Naive thymus-derived CD4-positive, alpha-beta T cell (primary cell): ENCODE results near the gene FBLN7. TPM values are rescaled to one million over a fixed set of nuclear protein-coding genes. Genes with fewer than 3 reads are reported as not detected.

ENCODE experiments used
- ATAC-seq: fragments of 150-1000 bp; cut with Tn5 transposase; 2 replicates; pipeline ENCODE4 v1.10.0; 2021; ENCODE audit warnings: mild to moderate bottlenecking, moderate library complexity
- CTCF ChIA-PET: fragments of 350-600 bp; sonication (Branson Sonifier 250); formaldehyde crosslinking; loops from one replicate; lab custom pipeline; 2021; ENCODE audit warnings: antibody characterized with exemption; lab: Charles Lee
- POLR2A ChIA-PET: fragments of 350-600 bp; sonication (Branson Sonifier 250); formaldehyde crosslinking; loops from one replicate; lab custom pipeline; 2021; ENCODE audit warnings: antibody characterized with exemption, inconsistent platforms; lab: Charles Lee
- DNase-seq, 9 donors: peaks; one replicate each; pipeline versions ENCODE4 v3.0.0 to v3.0.0-alpha.2; 2020 to 2022; ENCODE audit warnings: mixed read lengths in 1 of 9
- H3K27ac ChIP-seq: one replicate; pipeline ENCODE4 v1.7.0; 2013; ENCODE audit warnings: mild to moderate bottlenecking, low read depth, low read length, moderate library complexity
- H3K27me3 ChIP-seq, 2 donors: one replicate each; pipeline ENCODE4 v1.7.0; 2013; ENCODE audit warnings: low read length in 2 of 2, mild to moderate bottlenecking in 2 of 2, moderate library complexity in 2 of 2; ENCODE audit not compliant: control insufficient read depth in 2 of 2, insufficient read depth in 2 of 2
- H3K36me3 ChIP-seq, 3 experiments: 1 replicate in 2 of 3; 2 replicates in 1 of 3; pipeline ENCODE4 v1.7.0; 2013; ENCODE audit warnings: low read length in 3 of 3, mild to moderate bottlenecking in 3 of 3, moderate library complexity in 1 of 3; ENCODE audit not compliant: insufficient read depth in 3 of 3, control insufficient read depth in 2 of 3
- H3K4me1 ChIP-seq, 2 donors: one replicate each; pipeline ENCODE4 v1.7.0; 2013; ENCODE audit warnings: low read length in 2 of 2, mild to moderate bottlenecking in 2 of 2, moderate library complexity in 1 of 2; ENCODE audit not compliant: control insufficient read depth in 2 of 2, insufficient read depth in 2 of 2
- H3K4me3 ChIP-seq: 2 replicates; pipeline ENCODE4 v1.7.0; 2013; ENCODE audit warnings: mild to moderate bottlenecking, low read length
- H3K9me3 ChIP-seq, 3 experiments: 1 replicate in 2 of 3; 2 replicates in 1 of 3; pipeline ENCODE4 v1.7.0; 2013; ENCODE audit warnings: low read length in 3 of 3; ENCODE audit not compliant: control insufficient read depth in 2 of 3
- H3K27ac Mint-ChIP-seq, 9 donors: one replicate each; pipeline ENCODE4 v1.8.0; 2020 to 2022; ENCODE audit warnings: mixed read lengths in 9 of 9, mild to moderate bottlenecking in 8 of 9, moderate library complexity in 5 of 9, inconsistent platforms in 2 of 9
- H3K27me3 Mint-ChIP-seq, 5 donors: one replicate each; pipeline ENCODE4 v1.8.0; 2021 to 2022; ENCODE audit warnings: mixed read lengths in 5 of 5, mild to moderate bottlenecking in 1 of 5
- H3K36me3 Mint-ChIP-seq, 5 donors: one replicate each; pipeline ENCODE4 v1.8.0; 2020 to 2022; ENCODE audit warnings: mixed read lengths in 5 of 5, mild to moderate bottlenecking in 3 of 5, inconsistent platforms in 1 of 5
- H3K4me1 Mint-ChIP-seq, 7 donors: one replicate each; pipeline ENCODE4 v1.8.0; 2020 to 2022; ENCODE audit warnings: mixed read lengths in 7 of 7, mild to moderate bottlenecking in 3 of 7, inconsistent platforms in 1 of 7
- H3K4me3 Mint-ChIP-seq, 10 donors: one replicate each; pipeline ENCODE4 v1.8.0; 2020 to 2022; ENCODE audit warnings: mild to moderate bottlenecking in 10 of 10, mixed read lengths in 10 of 10, moderate library complexity in 6 of 10, inconsistent platforms in 2 of 10
- H3K9me3 Mint-ChIP-seq, 11 donors: one replicate each; pipeline ENCODE4 v1.8.0; 2020 to 2022; ENCODE audit warnings: mixed read lengths in 11 of 11, mild to moderate bottlenecking in 4 of 11, inconsistent platforms in 1 of 11, moderate library complexity in 1 of 11
- intact Hi-C, 2 donors: fragments of 100-400 bp; cut with micrococcal nuclease; formaldehyde crosslinking; loops; one replicate each; pipeline ENCODE4 v1.15.1; 2023
- polyA plus RNA-seq, 2 donors: library from polyadenylated mRNA; unstranded; fragments of 300-500 nt; fragmentation: Illumina TruSeq; gene quantifications; one replicate each; pipeline ENCODE4 v1.2.3, GENCODE V29; 2021
- total RNA-seq, 6 experiments: library from RNA in 5 of 6; stranded (reverse) in 5 of 6; gene quantifications; 1 replicate in 5 of 6; 2 replicates in 1 of 6; pipeline ENCODE4 v1.2.3 and lab custom pipeline; 2021 to 2026

FBLN7 gene
- total and polyA plus RNA-seq, 7 experiments from 2014 or later, result 12.1 to 36.3 (median 21.0) TPM

GRCh38 chr2:112164876-112165275 is 26.7 kb downstream of the FBLN7 start:
- Mint-ChIP-seq H3K36me3 (no peaks in the 10 kb centered on the region), H3K4me3 (no peak overlapping the region), H3K9me3 (no peaks in the 10 kb centered on the region), H3K27ac (peak overlapping the region in 1 of 9 donors; percentile 36), H3K4me1 (peaks cover 7 to 22% (median 15%) of the 10 kb centered on the region in 7 donors), H3K27me3 (no peaks in the 10 kb centered on the region)
- ChIA-PET CTCF (interaction anchor here (1.4 kb wide), 1 partner anchor 9 kb away, joined by 4 read pairs; no protein-coding TSS in a partner anchor), POLR2A (interaction anchor here (1.2 kb wide), 1 partner anchor 17 kb away, joined by 4 read pairs; no protein-coding TSS in a partner anchor)
- no peak overlapping the region for H3K4me3 ChIP-seq
- no peaks in the 10 kb centered on the region for H3K4me1 ChIP-seq
- no peaks in the 10 kb centered on the region for H3K36me3 ChIP-seq
- no peak overlapping the region for H3K27ac ChIP-seq
- intact Hi-C loops, result no loop called here
- DNase-seq (no peak), ATAC-seq (no peak)
- H3K9me3 ChIP-seq, result no peaks in the 10 kb centered on the region
- no peaks in the 10 kb centered on the region for H3K27me3 ChIP-seq

GRCh38 chr2:112165296-112165695 is 27.1 kb downstream of the FBLN7 start:
- ATAC-seq (no peak), DNase-seq (no peak)
- H3K4me1 ChIP-seq, result no peaks in the 10 kb centered on the region
- H3K4me1 Mint-ChIP-seq, result peaks cover 7 to 22% (median 13%) of the 10 kb centered on the region in 7 donors
- CTCF ChIA-PET, result interaction anchor here (1.4 kb wide), 1 partner anchor 9 kb away, joined by 4 read pairs; no protein-coding TSS in a partner anchor
- peak overlapping the region in 1 of 9 donors; percentile 36 for H3K27ac Mint-ChIP-seq
- H3K4me3 ChIP-seq, result no peak overlapping the region
- no peaks in the 10 kb centered on the region for H3K27me3 Mint-ChIP-seq
- intact Hi-C loops, result no loop called here
- H3K36me3 ChIP-seq, result no peaks in the 10 kb centered on the region
- H3K27ac ChIP-seq, result no peak overlapping the region
- H3K27me3 ChIP-seq, result no peaks in the 10 kb centered on the region
- no peaks in the 10 kb centered on the region for H3K9me3 ChIP-seq
- no peaks in the 10 kb centered on the region for H3K36me3 Mint-ChIP-seq
- H3K4me3 Mint-ChIP-seq, result no peak overlapping the region
- POLR2A ChIA-PET, result interaction anchor here (1.2 kb wide), 1 partner anchor 17 kb away, joined by 4 read pairs; no protein-coding TSS in a partner anchor
- no peaks in the 10 kb centered on the region for H3K9me3 Mint-ChIP-seq

GRCh38 chr2:112166806-112167499 is 28.8 kb downstream of the FBLN7 start:
- H3K36me3 ChIP-seq, result no peaks in the 10 kb centered on the region
- H3K4me3 Mint-ChIP-seq, result peak overlapping the region in 1 of 10 donors; percentile 7
- H3K27me3 ChIP-seq, result no peaks in the 10 kb centered on the region
- no peaks in the 10 kb centered on the region for H3K9me3 Mint-ChIP-seq
- H3K27ac Mint-ChIP-seq, result peak overlapping the region; percentile 17 to 88 (median 33)
- H3K9me3 ChIP-seq, result no peaks in the 10 kb centered on the region
- intact Hi-C loops, result loop anchor here in 1 of 2 donors (1.0 to 2.0 kb wide), 2 partner anchors 16 to 46 kb away; no protein-coding TSS in a partner anchor
- CTCF ChIA-PET, result no interaction called here
- no peaks in the 10 kb centered on the region for H3K27me3 Mint-ChIP-seq
- DNase-seq (peak in 2 of 9 donors; percentile 22 to 25), ATAC-seq (peak; percentile 58)
- no peak overlapping the region for H3K27ac ChIP-seq
- no peaks in the 10 kb centered on the region for H3K36me3 Mint-ChIP-seq
- H3K4me3 ChIP-seq, result no peak overlapping the region
- H3K4me1 ChIP-seq, result no peaks in the 10 kb centered on the region
- POLR2A ChIA-PET, result interaction anchor here (1.5 kb wide), 1 partner anchor 9 kb away, joined by 3 read pairs; no protein-coding TSS in a partner anchor
- peaks cover 7 to 22% (median 10%) of the 10 kb centered on the region in 7 donors for H3K4me1 Mint-ChIP-seq

GRCh38 chr2:112168422-112169124 is 30.4 kb downstream of the FBLN7 start:
- intact Hi-C loops, result no loop called here
- H3K27ac Mint-ChIP-seq, result peak overlapping the region in 2 of 9 donors; percentile 33 to 48
- H3K27me3 ChIP-seq, result no peaks in the 10 kb centered on the region
- no peak for ATAC-seq
- peaks cover 0 to 5% of the 10 kb centered on the region in 2 donors for H3K4me1 ChIP-seq
- no peaks in the 10 kb centered on the region for H3K9me3 ChIP-seq
- H3K4me3 Mint-ChIP-seq, result no peak overlapping the region
- no peak overlapping the region for H3K4me3 ChIP-seq
- CTCF ChIA-PET, result no interaction called here
- no peaks in the 10 kb centered on the region for H3K36me3 ChIP-seq
- DNase-seq, result no peak
- H3K27me3 Mint-ChIP-seq, result no peaks in the 10 kb centered on the region
- no peaks in the 10 kb centered on the region for H3K9me3 Mint-ChIP-seq
- POLR2A ChIA-PET, result no interaction called here
- H3K27ac ChIP-seq, result no peak overlapping the region
- no peaks in the 10 kb centered on the region for H3K36me3 Mint-ChIP-seq
- peaks cover 13 to 30% (median 17%) of the 10 kb centered on the region in 7 donors for H3K4me1 Mint-ChIP-seq

GRCh38 chr2:112170495-112170894 is 32.3 kb downstream of the FBLN7 start:
- intact Hi-C loops, result no loop called here
- POLR2A ChIA-PET, result interaction anchor here (0.9 to 1.2 kb wide), 2 partner anchors 15 to 18 kb away, joined by 3 to 4 read pairs; no protein-coding TSS in a partner anchor

GRCh38 chr2:112173646-112174319 is 35.6 kb downstream of the FBLN7 start:
- no peak overlapping the region for H3K4me3 ChIP-seq
- H3K9me3 Mint-ChIP-seq, result peaks cover 0 to 2% (median 0%) of the 10 kb centered on the region in 11 donors
- POLR2A ChIA-PET, result interaction anchor here (0.6 to 1.5 kb wide), 5 partner anchors 9 to 306 kb away, joined by 3 to 6 read pairs (median 3); no protein-coding TSS in a partner anchor
- ATAC-seq (no peak), DNase-seq (peak in 1 of 9 donors; percentile 8)
- H3K27ac Mint-ChIP-seq, result peak overlapping the region; percentile 9 to 84 (median 76)
- H3K9me3 ChIP-seq, result no peaks in the 10 kb centered on the region
- H3K27me3 ChIP-seq, result no peaks in the 10 kb centered on the region
- H3K27ac ChIP-seq, result no peak overlapping the region
- H3K4me3 Mint-ChIP-seq, result peak overlapping the region in 9 of 10 donors; percentile 5 to 46 (median 39)
- CTCF ChIA-PET, result interaction anchor here (0.9 to 1.7 kb wide), 2 partner anchors 9 to 81 kb away, joined by 4 read pairs; partner anchors contain the start of gene ZC3H8
- H3K4me1 Mint-ChIP-seq, result peaks cover 11 to 38% (median 20%) of the 10 kb centered on the region in 7 donors
- intact Hi-C loops, result loop anchor here in 1 of 2 donors (1.0 kb wide), 1 partner anchor 9 kb away; no protein-coding TSS in a partner anchor
- H3K36me3 Mint-ChIP-seq, result no peaks in the 10 kb centered on the region
- H3K4me1 ChIP-seq, result peaks cover 0 to 9% of the 10 kb centered on the region in 2 donors
- H3K36me3 ChIP-seq, result no peaks in the 10 kb centered on the region
- H3K27me3 Mint-ChIP-seq, result peaks cover 0 to 5% (median 0%) of the 10 kb centered on the region in 5 donors

More at GRCh38 chr2:112170495-112170894, 32.3 kb downstream of the FBLN7 start:
- no peak for ATAC-seq
- Histone ChIP-seq H3K9me3 (no peaks in the 10 kb centered on the region), H3K4me1 (peaks cover 0 to 9% of the 10 kb centered on the region in 2 donors), H3K27me3 (no peaks in the 10 kb centered on the region), H3K4me3 (no peak overlapping the region), H3K36me3 (no peaks in the 10 kb centered on the region), H3K27ac (no peak overlapping the region)
- Mint-ChIP-seq H3K4me1 (peaks cover 13 to 41% (median 28%) of the 10 kb centered on the region in 7 donors), H3K36me3 (no peaks in the 10 kb centered on the region), H3K4me3 (no peak overlapping the region), H3K9me3 (no peaks in the 10 kb centered on the region), H3K27me3 (no peaks in the 10 kb centered on the region), H3K27ac (peak overlapping the region in 1 of 9 donors; percentile 19)
- CTCF ChIA-PET, result interaction anchor here (1.1 kb wide), 1 partner anchor 12 kb away, joined by 3 read pairs; no protein-coding TSS in a partner anchor
- no peak for DNase-seq
